ENCODE measurements around the gene CIRBP. TPM values are rescaled to one million over a fixed set of nuclear protein-coding genes. Genes with fewer than 3 reads are reported as not detected.
A peak's percentile ranks its signal among the peaks of the same experiment; 100 is the strongest.

Gene CIRBP
- total and polyA plus RNA-seq, 4 donors, result 41.1 to 135 (median 96.9) TPM

DNA sequence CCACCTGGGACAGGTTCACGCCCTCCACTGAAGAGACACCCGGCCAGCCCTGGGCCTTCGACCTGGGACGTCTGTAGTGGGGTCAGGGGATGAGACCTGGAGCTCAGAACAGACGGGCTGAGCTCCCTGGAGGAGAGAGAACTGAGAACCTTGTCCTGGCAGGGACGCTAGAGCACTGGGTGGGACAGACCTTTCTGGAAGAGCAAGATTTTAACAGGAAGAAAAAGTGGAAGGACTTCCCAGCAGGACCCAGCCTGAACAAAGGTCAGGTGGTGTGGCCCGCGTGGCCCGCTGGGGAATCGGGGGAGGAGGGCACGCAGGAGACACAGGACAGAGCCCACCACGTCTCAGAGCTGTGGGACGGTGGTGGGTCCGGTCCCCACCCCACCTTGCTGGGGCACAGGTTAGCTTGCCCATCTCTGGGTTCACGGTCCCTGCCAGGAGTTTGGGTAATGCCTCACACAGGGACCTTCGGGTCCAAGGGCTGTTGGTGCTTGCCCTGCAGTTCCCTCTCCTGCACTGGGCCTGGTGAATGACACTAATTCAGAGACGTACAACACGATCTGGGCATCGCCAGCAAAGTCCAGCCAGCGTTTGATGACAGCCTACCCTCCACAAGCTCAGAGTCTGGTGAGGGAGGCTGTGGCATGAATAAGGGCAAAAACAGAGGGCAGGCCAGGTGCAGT, 15.3 kb downstream of the CIRBP start (continued):
- TF ChIP-seq, protein P1, sequence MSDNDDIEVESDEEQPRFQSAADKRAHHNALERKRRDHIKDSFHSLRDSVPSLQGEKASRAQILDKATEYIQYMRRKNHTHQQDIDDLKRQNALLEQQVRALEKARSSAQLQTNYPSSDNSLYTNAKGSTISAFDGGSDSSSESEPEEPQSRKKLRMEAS (IDR thresholded peaks at IDR 0.05), result peak; percentile 75
- peak; percentile 32 for TF ChIP-seq YY1 (IDR thresholded peaks at IDR 0.05)
- no peak for TF ChIP-seq JUND (IDR thresholded peaks at IDR 0.05)
- TF ChIP-seq, protein P2, sequence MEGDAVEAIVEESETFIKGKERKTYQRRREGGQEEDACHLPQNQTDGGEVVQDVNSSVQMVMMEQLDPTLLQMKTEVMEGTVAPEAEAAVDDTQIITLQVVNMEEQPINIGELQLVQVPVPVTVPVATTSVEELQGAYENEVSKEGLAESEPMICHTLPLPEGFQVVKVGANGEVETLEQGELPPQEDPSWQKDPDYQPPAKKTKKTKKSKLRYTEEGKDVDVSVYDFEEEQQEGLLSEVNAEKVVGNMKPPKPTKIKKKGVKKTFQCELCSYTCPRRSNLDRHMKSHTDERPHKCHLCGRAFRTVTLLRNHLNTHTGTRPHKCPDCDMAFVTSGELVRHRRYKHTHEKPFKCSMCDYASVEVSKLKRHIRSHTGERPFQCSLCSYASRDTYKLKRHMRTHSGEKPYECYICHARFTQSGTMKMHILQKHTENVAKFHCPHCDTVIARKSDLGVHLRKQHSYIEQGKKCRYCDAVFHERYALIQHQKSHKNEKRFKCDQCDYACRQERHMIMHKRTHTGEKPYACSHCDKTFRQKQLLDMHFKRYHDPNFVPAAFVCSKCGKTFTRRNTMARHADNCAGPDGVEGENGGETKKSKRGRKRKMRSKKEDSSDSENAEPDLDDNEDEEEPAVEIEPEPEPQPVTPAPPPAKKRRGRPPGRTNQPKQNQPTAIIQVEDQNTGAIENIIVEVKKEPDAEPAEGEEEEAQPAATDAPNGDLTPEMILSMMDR (IDR thresholded peaks at IDR 0.05; ENCODE audit: low read depth, low read length, missing input control), result no peak
- peak in 1 of 2 donors; percentile 8 for TF ChIP-seq EGR1 (IDR thresholded peaks at IDR 0.05; ENCODE audit: low read depth in 2 of 2)
- TF ChIP-seq FOXA1 (IDR thresholded peaks at IDR 0.05), result no peak
- TF ChIP-seq RXRA (IDR thresholded peaks at IDR 0.05), result peak; percentile 81 to 90

DNA sequence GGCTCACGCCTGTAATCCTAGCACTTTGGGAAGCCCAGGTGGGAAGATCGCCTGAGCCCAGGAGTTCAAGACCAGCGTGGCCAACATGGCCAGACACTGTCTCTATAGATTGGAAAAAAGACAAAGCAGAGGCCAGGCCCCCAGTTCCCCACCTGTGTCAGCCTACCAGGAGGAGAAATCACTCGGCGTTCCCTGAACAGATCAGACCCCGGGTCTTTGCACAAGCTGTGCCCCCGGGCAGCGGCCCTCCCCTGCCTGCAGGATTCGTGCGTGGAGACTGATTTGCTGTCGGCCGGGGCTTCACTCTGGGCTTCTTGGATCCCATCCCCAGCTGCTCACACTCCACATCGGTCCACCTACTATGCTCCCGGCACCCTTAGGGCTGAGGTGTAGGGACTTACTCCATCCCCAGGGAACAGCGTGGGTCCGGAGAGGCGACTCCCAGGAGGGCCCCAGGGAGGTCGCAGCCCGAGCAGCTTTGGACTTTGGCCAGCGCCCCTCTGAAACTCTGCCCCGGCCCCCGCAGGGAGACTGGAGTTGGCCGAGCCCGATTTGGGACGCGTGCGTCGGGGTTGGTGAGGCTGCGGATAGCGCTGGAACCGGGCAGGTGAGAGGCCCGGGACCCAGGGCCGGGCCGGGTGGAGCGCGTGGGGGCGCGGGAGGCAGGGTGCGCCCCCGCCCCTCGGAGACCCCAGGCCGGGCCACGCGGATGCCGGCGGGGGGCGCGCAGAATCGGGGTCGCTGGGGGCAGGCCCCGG, 16.0 kb downstream of the CIRBP start:
- Histone ChIP-seq H3K27ac (ENCODE audit: low read depth in 1 of 2, low read length in 2 of 2) (peak overlapping the region; percentile 82 to 90), H3K4me3 (ENCODE audit: low read depth in 1 of 3, low read length in 3 of 3) (peak overlapping the region in 1 of 3 donors; percentile 73), H3K9ac (ENCODE audit: low read depth in 1 of 2, low read length in 2 of 2) (peak overlapping the region in 1 of 2 donors; percentile 37), H3K27me3 (ENCODE audit: control insufficient read depth in 4 of 4, insufficient read depth in 4 of 4, low read length in 3 of 4) (no peaks in the 10 kb centered on the region), H3K36me3 (ENCODE audit: control insufficient read depth in 4 of 4, insufficient read depth in 3 of 4, low read depth in 1 of 4, low read length in 3 of 4) (no peaks in the 10 kb centered on the region), H3K9me3 (ENCODE audit: control insufficient read depth in 4 of 4, low read length in 3 of 4) (no peaks in the 10 kb centered on the region), H3K4me1 (ENCODE audit: control insufficient read depth in 4 of 4, insufficient read depth in 4 of 4, low read length in 3 of 4) (peaks cover 15 to 53% (median 34%) of the 10 kb centered on the region in 4 donors)
- WGBS, result 25% methylated on average over 51 of the region's 51 CpGs
- no peak for TF ChIP-seq NR2F2 (IDR thresholded peaks at IDR 0.05)
- no peak for TF ChIP-seq RAD21 (IDR thresholded peaks at IDR 0.05)
- TF ChIP-seq SP1 (IDR thresholded peaks at IDR 0.05), result no peak
- no peak for TF ChIP-seq TAF1 (conservative IDR thresholded peaks at IDR 0.05)
- TF ChIP-seq, protein P3, sequence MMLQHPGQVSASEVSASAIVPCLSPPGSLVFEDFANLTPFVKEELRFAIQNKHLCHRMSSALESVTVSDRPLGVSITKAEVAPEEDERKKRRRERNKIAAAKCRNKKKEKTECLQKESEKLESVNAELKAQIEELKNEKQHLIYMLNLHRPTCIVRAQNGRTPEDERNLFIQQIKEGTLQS (IDR thresholded peaks at IDR 0.05), result no peak
- DNase-seq (ENCODE audit: low spot score), result no peak

DNA sequence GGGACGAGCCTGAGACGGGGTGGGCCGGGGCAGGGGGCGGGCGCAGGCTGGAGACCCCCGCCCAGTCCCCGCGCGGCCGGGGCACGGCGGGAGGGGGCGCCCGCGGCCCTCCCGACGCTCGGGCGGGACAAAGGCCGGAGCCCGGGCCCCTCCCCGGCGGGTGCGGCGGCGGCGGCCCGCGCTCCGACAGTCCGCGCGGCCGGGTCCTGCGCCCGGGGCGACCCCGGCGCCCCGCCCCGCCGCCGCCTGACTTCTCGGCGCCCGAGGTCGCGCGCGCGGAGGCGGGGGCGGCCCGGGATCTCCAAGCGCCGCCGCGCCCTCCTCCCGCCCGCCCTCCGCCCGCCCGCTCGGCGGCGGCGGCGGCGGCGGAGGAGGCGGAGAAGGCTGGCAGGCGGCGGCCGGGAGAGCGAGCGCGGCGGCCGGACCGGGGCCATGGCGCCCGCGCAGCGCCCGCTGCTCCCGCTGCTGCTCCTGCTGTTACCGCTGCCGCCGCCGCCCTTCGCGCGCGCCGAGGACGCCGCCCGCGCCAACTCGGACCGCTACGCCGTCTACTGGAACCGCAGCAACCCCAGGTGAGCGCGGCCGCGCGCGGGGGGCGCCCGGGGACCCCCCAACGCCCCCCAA, 16.7 kb downstream of the CIRBP start, which contains the start of gene EFNA2:
Gene EFNA2, plus strand, starts transcription at position 137 of the 624 bp plus-strand sequence. Its CDS starts 296 bp downstream, at position 433.
- Histone ChIP-seq H3K36me3 (ENCODE audit: control insufficient read depth in 4 of 4, insufficient read depth in 3 of 4, low read depth in 1 of 4, low read length in 3 of 4) (no peaks in the 10 kb centered on the region), H3K27ac (ENCODE audit: low read depth in 1 of 2, low read length in 2 of 2) (peak within 1 kb of the TSS; percentile 82 to 90), H3K27me3 (ENCODE audit: control insufficient read depth in 4 of 4, insufficient read depth in 4 of 4, low read length in 3 of 4) (no peaks in the 10 kb centered on the region), H3K9ac (ENCODE audit: low read depth in 1 of 2, low read length in 2 of 2) (peak within 1 kb of the TSS in 1 of 2 donors; percentile 37), H3K4me3 (ENCODE audit: low read depth in 1 of 3, low read length in 3 of 3) (peak within 1 kb of the TSS in 2 of 3 donors; percentile 2 to 73), H3K9me3 (ENCODE audit: control insufficient read depth in 4 of 4, low read length in 3 of 4) (no peaks in the 10 kb centered on the region), H3K4me1 (ENCODE audit: control insufficient read depth in 4 of 4, insufficient read depth in 4 of 4, low read length in 3 of 4) (peaks cover 15 to 55% (median 34%) of the 10 kb centered on the region in 4 donors)
- no peak for TF ChIP-seq FOXA1 (IDR thresholded peaks at IDR 0.05)
- no peak for TF ChIP-seq JUND (IDR thresholded peaks at IDR 0.05)
- TF ChIP-seq, protein P4, sequence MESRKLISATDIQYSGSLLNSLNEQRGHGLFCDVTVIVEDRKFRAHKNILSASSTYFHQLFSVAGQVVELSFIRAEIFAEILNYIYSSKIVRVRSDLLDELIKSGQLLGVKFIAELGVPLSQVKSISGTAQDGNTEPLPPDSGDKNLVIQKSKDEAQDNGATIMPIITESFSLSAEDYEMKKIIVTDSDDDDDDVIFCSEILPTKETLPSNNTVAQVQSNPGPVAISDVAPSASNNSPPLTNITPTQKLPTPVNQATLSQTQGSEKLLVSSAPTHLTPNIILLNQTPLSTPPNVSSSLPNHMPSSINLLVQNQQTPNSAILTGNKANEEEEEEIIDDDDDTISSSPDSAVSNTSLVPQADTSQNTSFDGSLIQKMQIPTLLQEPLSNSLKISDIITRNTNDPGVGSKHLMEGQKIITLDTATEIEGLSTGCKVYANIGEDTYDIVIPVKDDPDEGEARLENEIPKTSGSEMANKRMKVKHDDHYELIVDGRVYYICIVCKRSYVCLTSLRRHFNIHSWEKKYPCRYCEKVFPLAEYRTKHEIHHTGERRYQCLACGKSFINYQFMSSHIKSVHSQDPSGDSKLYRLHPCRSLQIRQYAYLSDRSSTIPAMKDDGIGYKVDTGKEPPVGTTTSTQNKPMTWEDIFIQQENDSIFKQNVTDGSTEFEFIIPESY (IDR thresholded peaks at IDR 0.05), result no peak
- TF ChIP-seq GABPA (IDR thresholded peaks at IDR 0.05 in 1 of 2, conservative IDR thresholded peaks at IDR 0.05 in 1 of 2), result no peak
- no peak for TF ChIP-seq EGR1 (IDR thresholded peaks at IDR 0.05; ENCODE audit: low read depth in 2 of 2)
- TF ChIP-seq RAD21 (IDR thresholded peaks at IDR 0.05), result no peak
- TF ChIP-seq, protein P5, sequence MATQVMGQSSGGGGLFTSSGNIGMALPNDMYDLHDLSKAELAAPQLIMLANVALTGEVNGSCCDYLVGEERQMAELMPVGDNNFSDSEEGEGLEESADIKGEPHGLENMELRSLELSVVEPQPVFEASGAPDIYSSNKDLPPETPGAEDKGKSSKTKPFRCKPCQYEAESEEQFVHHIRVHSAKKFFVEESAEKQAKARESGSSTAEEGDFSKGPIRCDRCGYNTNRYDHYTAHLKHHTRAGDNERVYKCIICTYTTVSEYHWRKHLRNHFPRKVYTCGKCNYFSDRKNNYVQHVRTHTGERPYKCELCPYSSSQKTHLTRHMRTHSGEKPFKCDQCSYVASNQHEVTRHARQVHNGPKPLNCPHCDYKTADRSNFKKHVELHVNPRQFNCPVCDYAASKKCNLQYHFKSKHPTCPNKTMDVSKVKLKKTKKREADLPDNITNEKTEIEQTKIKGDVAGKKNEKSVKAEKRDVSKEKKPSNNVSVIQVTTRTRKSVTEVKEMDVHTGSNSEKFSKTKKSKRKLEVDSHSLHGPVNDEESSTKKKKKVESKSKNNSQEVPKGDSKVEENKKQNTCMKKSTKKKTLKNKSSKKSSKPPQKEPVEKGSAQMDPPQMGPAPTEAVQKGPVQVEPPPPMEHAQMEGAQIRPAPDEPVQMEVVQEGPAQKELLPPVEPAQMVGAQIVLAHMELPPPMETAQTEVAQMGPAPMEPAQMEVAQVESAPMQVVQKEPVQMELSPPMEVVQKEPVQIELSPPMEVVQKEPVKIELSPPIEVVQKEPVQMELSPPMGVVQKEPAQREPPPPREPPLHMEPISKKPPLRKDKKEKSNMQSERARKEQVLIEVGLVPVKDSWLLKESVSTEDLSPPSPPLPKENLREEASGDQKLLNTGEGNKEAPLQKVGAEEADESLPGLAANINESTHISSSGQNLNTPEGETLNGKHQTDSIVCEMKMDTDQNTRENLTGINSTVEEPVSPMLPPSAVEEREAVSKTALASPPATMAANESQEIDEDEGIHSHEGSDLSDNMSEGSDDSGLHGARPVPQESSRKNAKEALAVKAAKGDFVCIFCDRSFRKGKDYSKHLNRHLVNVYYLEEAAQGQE (IDR thresholded peaks at IDR 0.05), result no peak
- TF ChIP-seq FOXA2 (IDR thresholded peaks at IDR 0.05), result no peak
- TF ChIP-seq, protein P3 (IDR thresholded peaks at IDR 0.05), result no peak
- TF ChIP-seq, protein P1 (IDR thresholded peaks at IDR 0.05), result no peak
- DNase-seq (ENCODE audit: low spot score), result no peak
- WGBS, result under 1% methylated on average over 113 of the region's 113 CpGs

Data from liver (tissue), 9 donors.